ENCODE measurements around the gene IGF1R.

IGF1R gene

DNA sequence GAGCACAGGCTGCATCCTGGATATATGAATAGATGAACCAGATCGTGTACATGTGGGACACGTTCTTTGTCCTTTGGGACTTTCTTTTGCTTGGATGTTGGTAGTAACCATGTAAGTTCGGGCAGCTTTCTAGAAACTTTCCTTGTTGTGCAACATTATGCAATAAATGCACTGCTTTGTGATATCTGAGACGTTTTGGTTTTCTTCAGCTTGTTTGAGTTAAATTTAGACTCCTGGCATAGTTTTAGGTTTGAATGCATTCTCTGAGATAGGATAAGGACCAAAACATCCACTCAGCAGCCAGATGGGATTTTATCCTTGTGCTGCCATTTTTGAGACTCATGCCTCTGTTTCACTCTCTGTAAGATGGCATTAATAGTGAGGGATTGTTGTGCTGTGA, 158.9 kb downstream of the IGF1R start:
- Histone ChIP-seq H3K27me3 (ENCODE audit: control insufficient read depth, insufficient read depth, low read length) (no peaks in the 10 kb centered on the region), H3K9me3 (replicated peaks; ENCODE audit: low read length) (no peaks in the 10 kb centered on the region), H3K4me3 (ENCODE audit: low read length) (no peak overlapping the region), H3K4me2 (ENCODE audit: low read length) (no peak overlapping the region), H3K4me1 (ENCODE audit: control insufficient read depth, insufficient read depth, low read length) (peaks cover 22% of the 10 kb centered on the region), H3K9ac (ENCODE audit: low read depth, low read length) (no peak overlapping the region), H3K36me3 (ENCODE audit: insufficient read depth, low read length) (no peaks in the 10 kb centered on the region)

DNA sequence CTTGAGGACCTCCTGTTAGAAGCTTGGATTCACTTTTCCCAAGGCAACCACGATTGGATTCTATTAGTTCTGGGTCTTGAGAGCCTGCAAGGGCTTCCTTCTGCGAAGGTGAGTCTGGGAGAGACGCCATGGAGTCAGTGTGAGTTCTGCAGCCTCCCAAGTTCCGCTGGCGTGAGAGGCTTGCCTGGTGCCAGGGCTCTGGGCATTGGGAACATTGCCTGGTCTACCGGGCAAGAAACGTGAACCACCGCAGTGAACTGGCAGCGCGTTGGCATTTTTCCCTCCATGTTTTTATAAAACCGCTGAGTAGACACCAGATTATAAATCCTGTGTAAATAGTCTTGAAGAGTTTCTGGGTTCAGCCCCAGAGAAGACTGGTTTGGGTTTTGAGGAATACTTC, 160.9 kb downstream of the IGF1R start:
- Histone ChIP-seq H3K27me3 (ENCODE audit: control insufficient read depth, insufficient read depth, low read length) (no peaks in the 10 kb centered on the region), H3K9ac (ENCODE audit: low read depth, low read length) (no peak overlapping the region), H3K9me3 (replicated peaks; ENCODE audit: low read length) (no peaks in the 10 kb centered on the region), H3K4me3 (ENCODE audit: low read length) (no peak overlapping the region), H3K36me3 (ENCODE audit: insufficient read depth, low read length) (no peaks in the 10 kb centered on the region), H3K4me2 (ENCODE audit: low read length) (no peak overlapping the region), H3K4me1 (ENCODE audit: control insufficient read depth, insufficient read depth, low read length) (peaks cover 15% of the 10 kb centered on the region)

DNA sequence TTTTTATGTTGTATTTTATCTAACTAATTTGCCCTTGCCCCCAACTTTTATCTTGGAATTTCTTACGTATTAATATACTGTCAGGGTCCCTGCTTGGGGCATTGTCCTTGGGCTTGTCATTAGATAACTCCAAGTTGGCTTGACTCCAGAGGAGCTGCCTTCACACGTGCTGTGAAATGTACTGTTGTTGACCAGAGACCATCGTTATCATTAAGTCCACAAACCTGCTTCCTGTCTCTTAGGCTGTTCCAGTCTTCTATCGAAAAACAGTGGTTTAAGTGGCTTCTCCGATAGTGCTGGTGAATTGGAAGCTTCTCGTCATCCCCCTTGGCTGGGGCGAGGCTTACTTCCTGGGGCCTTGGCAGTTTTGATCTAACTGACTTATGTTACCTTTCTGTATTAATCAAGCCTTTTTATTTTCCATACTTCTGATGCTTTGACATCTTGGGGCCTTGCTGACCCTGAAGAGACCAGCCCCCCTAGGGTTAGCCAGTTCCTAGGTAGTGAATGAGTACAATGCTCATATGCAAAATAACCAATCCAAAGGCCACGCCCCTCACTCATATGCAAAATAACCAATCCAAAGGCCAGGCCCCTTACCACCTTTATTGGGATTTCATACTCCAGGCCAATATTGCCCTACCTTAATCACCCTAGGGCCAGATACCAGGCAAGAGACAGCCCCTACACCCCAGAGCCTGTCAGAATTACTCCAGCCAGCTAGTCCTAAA, 164.5 kb downstream of the IGF1R start:
- H3K4me2 ChIP-seq (ENCODE audit: low read length): no peak overlapping the region
- peaks cover 6% of the 10 kb centered on the region for H3K4me1 ChIP-seq (ENCODE audit: control insufficient read depth, insufficient read depth, low read length)
- no peaks in the 10 kb centered on the region for H3K9me3 ChIP-seq (replicated peaks; ENCODE audit: low read length)
- no peak overlapping the region for H3K4me3 ChIP-seq (ENCODE audit: low read length)
- H3K27me3 ChIP-seq (ENCODE audit: control insufficient read depth, insufficient read depth, low read length): no peaks in the 10 kb centered on the region
- H3K36me3 ChIP-seq (ENCODE audit: insufficient read depth, low read length): no peaks in the 10 kb centered on the region
- H3K9ac ChIP-seq (ENCODE audit: low read depth, low read length): no peak overlapping the region

DNA sequence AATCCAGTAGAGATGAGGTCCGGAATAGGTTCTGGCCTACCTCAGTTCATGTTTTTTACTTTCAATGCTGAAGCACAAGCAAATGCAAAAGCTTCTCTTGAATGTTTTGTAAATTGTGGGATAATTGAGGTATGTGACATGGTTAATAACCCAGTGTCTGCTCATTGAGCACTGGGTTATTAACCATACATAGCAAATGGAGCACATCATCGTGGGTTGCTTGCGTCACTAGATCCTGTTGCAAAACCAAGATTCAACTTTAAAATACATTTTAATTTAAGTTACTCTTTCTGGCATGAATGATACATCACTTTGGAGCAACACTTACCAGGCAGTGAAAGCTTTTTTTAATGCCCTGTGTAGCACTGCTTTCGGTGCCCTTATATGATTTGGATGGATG, 165.6 kb downstream of the IGF1R start:
- Histone ChIP-seq H3K4me1 (ENCODE audit: control insufficient read depth, insufficient read depth, low read length) (peaks cover 5% of the 10 kb centered on the region), H3K4me3 (ENCODE audit: low read length) (no peak overlapping the region), H3K9me3 (replicated peaks; ENCODE audit: low read length) (no peaks in the 10 kb centered on the region), H3K9ac (ENCODE audit: low read depth, low read length) (no peak overlapping the region), H3K4me2 (ENCODE audit: low read length) (no peak overlapping the region), H3K36me3 (ENCODE audit: insufficient read depth, low read length) (no peaks in the 10 kb centered on the region), H3K27me3 (ENCODE audit: control insufficient read depth, insufficient read depth, low read length) (no peaks in the 10 kb centered on the region)

DNA sequence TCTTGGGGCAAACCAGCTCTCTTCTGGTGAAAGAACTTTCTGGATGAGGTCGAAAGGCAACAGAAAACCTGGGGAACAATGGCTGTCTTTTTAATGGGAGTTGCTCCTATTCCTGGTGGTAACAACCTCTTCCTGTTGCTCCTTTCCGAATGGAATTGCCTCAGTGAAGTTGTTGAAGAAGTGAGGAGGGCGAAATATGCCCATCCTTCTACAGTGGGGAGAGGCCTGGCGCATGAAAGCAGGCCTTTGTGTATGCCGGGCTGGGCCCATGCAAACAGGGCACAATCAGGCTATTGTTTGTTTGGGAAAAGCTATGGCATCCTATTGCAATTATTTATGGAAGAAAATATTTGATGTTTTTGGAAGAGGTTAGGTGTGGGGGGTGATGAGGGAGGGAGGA, 166.9 kb downstream of the IGF1R start:
- Histone ChIP-seq H3K36me3 (ENCODE audit: insufficient read depth, low read length) (no peaks in the 10 kb centered on the region), H3K4me2 (ENCODE audit: low read length) (no peak overlapping the region), H3K27me3 (ENCODE audit: control insufficient read depth, insufficient read depth, low read length) (no peaks in the 10 kb centered on the region), H3K9ac (ENCODE audit: low read depth, low read length) (no peak overlapping the region), H3K9me3 (replicated peaks; ENCODE audit: low read length) (no peaks in the 10 kb centered on the region), H3K4me3 (ENCODE audit: low read length) (no peak overlapping the region), H3K4me1 (ENCODE audit: control insufficient read depth, insufficient read depth, low read length) (peaks cover 5% of the 10 kb centered on the region)

DNA sequence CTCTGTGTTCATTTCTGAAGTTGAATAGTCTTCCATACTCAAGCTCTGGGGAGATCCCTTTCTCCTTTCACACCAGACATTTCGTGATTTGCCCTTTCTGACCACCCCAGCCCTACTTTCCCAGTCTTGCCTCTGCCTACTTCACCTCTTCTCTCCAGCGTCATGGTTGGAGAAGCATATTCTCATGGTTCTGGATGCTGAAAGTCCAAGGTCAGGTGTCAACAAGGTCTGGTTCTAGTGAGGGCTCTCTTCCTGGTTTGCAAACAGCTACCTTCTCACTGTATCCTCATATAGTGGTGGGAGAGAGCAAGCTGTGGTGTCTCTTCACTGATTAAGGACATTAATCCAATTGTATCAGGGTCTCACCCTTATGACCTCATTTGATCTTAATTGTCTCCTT, 169.4 kb downstream of the IGF1R start:
- no peak overlapping the region for H3K4me3 ChIP-seq (ENCODE audit: low read length)
- H3K27me3 ChIP-seq (ENCODE audit: control insufficient read depth, insufficient read depth, low read length): no peaks in the 10 kb centered on the region
- no peak overlapping the region for H3K4me2 ChIP-seq (ENCODE audit: low read length)
- H3K4me1 ChIP-seq (ENCODE audit: control insufficient read depth, insufficient read depth, low read length): peaks cover 8% of the 10 kb centered on the region
- no peaks in the 10 kb centered on the region for H3K36me3 ChIP-seq (ENCODE audit: insufficient read depth, low read length)
- H3K9ac ChIP-seq (ENCODE audit: low read depth, low read length): no peak overlapping the region
- no peaks in the 10 kb centered on the region for H3K9me3 ChIP-seq (replicated peaks; ENCODE audit: low read length)

DNA sequence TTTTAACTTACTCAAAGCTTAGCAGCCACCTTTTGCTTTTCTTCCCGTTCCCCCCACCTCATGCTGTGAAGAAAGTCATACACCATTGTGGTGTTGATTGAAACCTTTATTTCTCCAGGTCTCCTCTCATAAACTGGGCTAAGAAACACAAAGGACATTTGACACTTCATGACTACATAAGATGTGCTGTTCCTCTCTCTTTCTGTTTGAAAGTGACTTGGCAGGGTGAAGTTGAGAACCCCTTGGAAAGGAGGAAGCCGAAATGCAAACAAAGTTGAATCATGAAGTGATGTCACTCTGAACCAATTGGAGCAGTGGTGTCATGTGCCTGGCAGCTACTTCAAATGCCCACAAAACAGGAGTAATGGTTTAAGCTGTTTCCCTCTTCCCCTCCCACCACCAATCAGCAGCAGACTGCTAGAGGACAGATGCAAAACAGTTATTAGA, 174.7 kb downstream of the IGF1R start:
- Histone ChIP-seq H3K9ac (ENCODE audit: low read depth, low read length) (peak overlapping the region; percentile 22), H3K4me2 (ENCODE audit: low read length) (peak overlapping the region; percentile 57), H3K9me3 (replicated peaks; ENCODE audit: low read length) (no peaks in the 10 kb centered on the region), H3K4me1 (ENCODE audit: control insufficient read depth, insufficient read depth, low read length) (peaks cover 12% of the 10 kb centered on the region), H3K36me3 (ENCODE audit: insufficient read depth, low read length) (no peaks in the 10 kb centered on the region), H3K4me3 (ENCODE audit: low read length) (no peak overlapping the region), H3K27me3 (ENCODE audit: control insufficient read depth, insufficient read depth, low read length) (no peaks in the 10 kb centered on the region)

DNA sequence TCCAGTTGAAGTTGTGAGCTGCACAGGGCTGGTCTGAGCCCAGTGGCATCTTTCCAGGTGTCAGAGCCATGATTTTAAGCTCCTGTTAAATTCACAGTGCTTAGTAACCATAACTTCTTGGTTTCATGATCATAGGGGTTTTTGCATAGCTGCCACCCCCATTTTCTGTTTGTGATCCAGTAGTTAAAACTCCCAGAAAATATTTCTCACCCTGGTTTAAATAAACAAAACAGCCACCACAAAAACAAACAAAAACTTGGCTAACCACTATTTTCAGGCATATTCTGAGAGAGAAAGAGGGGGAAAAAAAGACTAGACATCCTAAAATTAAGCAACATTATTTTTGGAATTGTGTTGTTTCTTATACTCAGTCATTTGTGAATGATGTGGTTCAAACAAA, 175.3 kb downstream of the IGF1R start:
- no peaks in the 10 kb centered on the region for H3K36me3 ChIP-seq (ENCODE audit: insufficient read depth, low read length)
- no peaks in the 10 kb centered on the region for H3K27me3 ChIP-seq (ENCODE audit: control insufficient read depth, insufficient read depth, low read length)
- H3K4me3 ChIP-seq (ENCODE audit: low read length): no peak overlapping the region
- H3K9me3 ChIP-seq (replicated peaks; ENCODE audit: low read length): no peaks in the 10 kb centered on the region
- H3K9ac ChIP-seq (ENCODE audit: low read depth, low read length): no peak overlapping the region
- H3K4me2 ChIP-seq (ENCODE audit: low read length): peak overlapping the region; percentile 57
- H3K4me1 ChIP-seq (ENCODE audit: control insufficient read depth, insufficient read depth, low read length): peaks cover 12% of the 10 kb centered on the region

DNA sequence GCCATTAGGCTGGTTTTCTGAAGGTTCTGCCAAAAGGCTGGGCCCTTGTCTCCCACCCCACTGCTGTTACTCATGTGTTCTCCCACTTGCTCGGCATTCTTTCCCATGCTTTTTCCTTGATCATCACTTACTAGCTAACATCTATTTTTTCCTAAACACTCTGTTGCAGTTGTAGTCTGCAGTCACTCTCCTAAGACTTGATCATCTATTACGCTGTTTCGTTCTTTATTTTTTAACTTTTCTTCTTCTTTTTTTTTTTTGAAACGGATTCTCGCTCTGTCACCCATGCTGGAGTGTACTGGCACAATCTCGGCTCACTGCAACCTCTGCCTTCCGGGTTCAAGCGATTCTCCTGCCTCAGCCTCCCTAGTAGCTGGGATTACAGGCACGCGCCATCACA, 176.3 kb downstream of the IGF1R start:
- no peak overlapping the region for H3K9ac ChIP-seq (ENCODE audit: low read depth, low read length)
- H3K4me2 ChIP-seq (ENCODE audit: low read length): no peak overlapping the region
- no peak overlapping the region for H3K4me3 ChIP-seq (ENCODE audit: low read length)
- H3K4me1 ChIP-seq (ENCODE audit: control insufficient read depth, insufficient read depth, low read length): peaks cover 12% of the 10 kb centered on the region
- H3K36me3 ChIP-seq (ENCODE audit: insufficient read depth, low read length): no peaks in the 10 kb centered on the region
- H3K27me3 ChIP-seq (ENCODE audit: control insufficient read depth, insufficient read depth, low read length): no peaks in the 10 kb centered on the region
- peaks cover 6% of the 10 kb centered on the region for H3K9me3 ChIP-seq (replicated peaks; ENCODE audit: low read length)

DNA sequence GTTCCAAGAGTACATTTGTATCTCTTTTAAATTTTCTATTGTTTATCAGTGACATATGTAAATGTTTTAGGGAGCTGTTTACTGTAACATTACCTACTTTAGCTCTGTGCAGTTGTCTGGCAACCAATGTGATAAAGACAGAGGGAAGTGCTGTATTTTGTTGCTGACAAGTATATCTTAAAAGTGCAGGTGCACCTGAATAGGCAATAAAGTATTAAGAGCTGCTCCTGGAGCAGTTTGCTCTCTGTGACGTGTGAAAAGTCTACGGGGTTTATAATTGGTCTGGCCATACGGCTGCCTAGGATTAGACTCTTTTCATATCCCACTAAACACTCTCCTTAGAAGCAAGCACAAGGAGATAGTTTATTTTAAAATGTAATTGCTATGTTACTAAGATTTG, 178.3 kb downstream of the IGF1R start:
- H3K9me3 ChIP-seq (replicated peaks; ENCODE audit: low read length): peaks cover 20% of the 10 kb centered on the region
- peaks cover 12% of the 10 kb centered on the region for H3K4me1 ChIP-seq (ENCODE audit: control insufficient read depth, insufficient read depth, low read length)
- no peaks in the 10 kb centered on the region for H3K36me3 ChIP-seq (ENCODE audit: insufficient read depth, low read length)
- no peak overlapping the region for H3K9ac ChIP-seq (ENCODE audit: low read depth, low read length)
- H3K27me3 ChIP-seq (ENCODE audit: control insufficient read depth, insufficient read depth, low read length): no peaks in the 10 kb centered on the region
- no peak overlapping the region for H3K4me3 ChIP-seq (ENCODE audit: low read length)
- H3K4me2 ChIP-seq (ENCODE audit: low read length): no peak overlapping the region

DNA sequence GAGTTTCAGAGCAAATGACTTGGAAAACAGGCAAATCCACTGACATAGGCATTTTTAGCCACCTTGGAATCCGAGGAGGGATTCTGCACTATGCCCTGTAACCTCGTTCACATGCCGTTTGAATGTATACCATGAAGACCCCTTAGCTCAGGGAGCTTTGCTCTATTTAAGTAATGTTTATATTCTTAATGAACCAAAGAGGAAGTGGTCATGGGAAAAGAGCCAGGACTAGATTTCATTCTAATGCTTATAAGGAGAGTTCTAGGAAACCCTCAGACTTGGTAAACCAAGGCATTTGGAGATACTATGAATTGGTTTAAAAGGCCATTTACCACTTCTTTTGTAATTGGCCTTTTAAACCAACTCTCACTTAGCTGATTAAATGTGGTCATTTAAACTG, 178.9 kb downstream of the IGF1R start:
- peaks cover 3% of the 10 kb centered on the region for H3K36me3 ChIP-seq (ENCODE audit: insufficient read depth, low read length)
- peaks cover 12% of the 10 kb centered on the region for H3K4me1 ChIP-seq (ENCODE audit: control insufficient read depth, insufficient read depth, low read length)
- H3K9me3 ChIP-seq (replicated peaks; ENCODE audit: low read length): peaks cover 25% of the 10 kb centered on the region
- no peak overlapping the region for H3K9ac ChIP-seq (ENCODE audit: low read depth, low read length)
- H3K4me2 ChIP-seq (ENCODE audit: low read length): no peak overlapping the region
- no peak overlapping the region for H3K4me3 ChIP-seq (ENCODE audit: low read length)
- H3K27me3 ChIP-seq (ENCODE audit: control insufficient read depth, insufficient read depth, low read length): no peaks in the 10 kb centered on the region

DNA sequence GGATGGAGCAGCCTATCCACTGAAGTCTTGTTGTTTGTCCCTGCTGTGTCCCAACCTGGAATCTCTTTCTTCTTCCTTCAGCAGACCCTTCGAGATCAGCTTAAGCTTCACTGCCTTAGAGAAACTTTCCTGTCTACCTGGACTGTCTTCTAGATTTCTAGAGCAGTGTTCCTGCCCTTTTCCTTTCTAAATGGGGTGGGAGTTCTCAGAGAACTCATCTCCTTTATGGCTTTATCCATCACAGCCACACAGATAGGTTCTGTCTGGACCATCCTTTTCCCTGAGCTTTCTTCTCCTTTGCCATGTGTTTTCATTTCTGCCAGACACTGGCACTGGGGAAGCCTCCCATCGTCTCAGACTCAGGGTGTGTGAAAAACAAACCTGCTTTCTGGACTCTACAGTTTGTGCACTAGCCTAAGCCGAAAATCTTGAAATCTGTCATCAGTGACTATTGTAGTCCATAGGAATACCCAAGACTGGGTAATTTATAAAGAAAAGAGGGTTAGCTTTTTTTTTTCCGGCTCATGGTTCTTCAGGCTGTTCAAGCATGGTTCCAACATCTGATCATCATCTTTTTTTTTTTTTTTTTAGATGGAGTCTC, 181.8 kb downstream of the IGF1R start:
- Histone ChIP-seq H3K4me1 (ENCODE audit: control insufficient read depth, insufficient read depth, low read length) (no peaks in the 10 kb centered on the region), H3K9me3 (replicated peaks; ENCODE audit: low read length) (peaks cover 26% of the 10 kb centered on the region), H3K4me2 (ENCODE audit: low read length) (no peak overlapping the region), H3K36me3 (ENCODE audit: insufficient read depth, low read length) (peaks cover 11% of the 10 kb centered on the region), H3K27me3 (ENCODE audit: control insufficient read depth, insufficient read depth, low read length) (no peaks in the 10 kb centered on the region), H3K9ac (ENCODE audit: low read depth, low read length) (no peak overlapping the region), H3K4me3 (ENCODE audit: low read length) (no peak overlapping the region)

All from skeletal muscle satellite cell (primary cell).